ENCODE results near the gene CHRM5.

- TF ChIP-seq, protein P1, sequence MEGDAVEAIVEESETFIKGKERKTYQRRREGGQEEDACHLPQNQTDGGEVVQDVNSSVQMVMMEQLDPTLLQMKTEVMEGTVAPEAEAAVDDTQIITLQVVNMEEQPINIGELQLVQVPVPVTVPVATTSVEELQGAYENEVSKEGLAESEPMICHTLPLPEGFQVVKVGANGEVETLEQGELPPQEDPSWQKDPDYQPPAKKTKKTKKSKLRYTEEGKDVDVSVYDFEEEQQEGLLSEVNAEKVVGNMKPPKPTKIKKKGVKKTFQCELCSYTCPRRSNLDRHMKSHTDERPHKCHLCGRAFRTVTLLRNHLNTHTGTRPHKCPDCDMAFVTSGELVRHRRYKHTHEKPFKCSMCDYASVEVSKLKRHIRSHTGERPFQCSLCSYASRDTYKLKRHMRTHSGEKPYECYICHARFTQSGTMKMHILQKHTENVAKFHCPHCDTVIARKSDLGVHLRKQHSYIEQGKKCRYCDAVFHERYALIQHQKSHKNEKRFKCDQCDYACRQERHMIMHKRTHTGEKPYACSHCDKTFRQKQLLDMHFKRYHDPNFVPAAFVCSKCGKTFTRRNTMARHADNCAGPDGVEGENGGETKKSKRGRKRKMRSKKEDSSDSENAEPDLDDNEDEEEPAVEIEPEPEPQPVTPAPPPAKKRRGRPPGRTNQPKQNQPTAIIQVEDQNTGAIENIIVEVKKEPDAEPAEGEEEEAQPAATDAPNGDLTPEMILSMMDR (IDR thresholded peaks at IDR 0.05) = no peak
- TF ChIP-seq POLR2A (IDR thresholded peaks at IDR 0.05) = no peak
- TF ChIP-seq POLR2AphosphoS5 (IDR thresholded peaks at IDR 0.05) = no peak
- no peak for TF ChIP-seq EP300 (IDR thresholded peaks at IDR 0.05)
These were observed 11.9 kb upstream of the CHRM5 start for GRCh38 chr15:33956397-33956796.
